ENCODE measurements around the gene SPATS2.

GRCh38 chr12:49389387-49389703, 22.1 kb downstream of the SPATS2 start:
- TF ChIP-seq CTCF (IDR thresholded peaks at IDR 0.05 in 4 of 5, conservative IDR thresholded peaks at IDR 0.05 in 1 of 5) (no peak), POLR2A (IDR thresholded peaks at IDR 0.05) (no peak)
